Omental fat pad (tissue), 4 donors: ENCODE measurements around the gene MATN1. TPM values are rescaled to one million over a fixed set of nuclear protein-coding genes. Genes with fewer than 3 reads are reported as not detected.

ENCODE experiments used
- ATAC-seq: fragments of 150-250 bp; one replicate; pipeline ENCODE4 v1.9.1; 2016; ENCODE audit warnings: mild to moderate bottlenecking, moderate library complexity; ENCODE audit not compliant: low FRiP score
- DNase-seq: peaks from one replicate; pipeline ENCODE4 v3.0.0-alpha.2; 2019; ENCODE audit warnings: low spot score
- total RNA-seq, 4 donors: library from RNA; depleted of rRNA; stranded (reverse); fragments of >200 nt; gene quantifications; one replicate each; pipeline ENCODE4 v1.1.0, GENCODE V29; 2016
- TF ChIP-seq, protein P1 (sequence below), 3 donors: fragments of 450-650 bp; IDR thresholded peaks; one replicate each; pipeline ENCODE4 v1.5.1; 2016 to 2017; ENCODE audit warnings: antibody characterized with exemption in 3 of 3, mild to moderate bottlenecking in 3 of 3, moderate library complexity in 2 of 3

MATN1 gene
- total RNA-seq, 4 donors from 2014 or later, result 0.28 to 0.84 TPM; not detected in 2

GRCh38 chr1:30704765-30705509, 18.4 kb downstream of the MATN1 start:
- TF ChIP-seq, protein P1, sequence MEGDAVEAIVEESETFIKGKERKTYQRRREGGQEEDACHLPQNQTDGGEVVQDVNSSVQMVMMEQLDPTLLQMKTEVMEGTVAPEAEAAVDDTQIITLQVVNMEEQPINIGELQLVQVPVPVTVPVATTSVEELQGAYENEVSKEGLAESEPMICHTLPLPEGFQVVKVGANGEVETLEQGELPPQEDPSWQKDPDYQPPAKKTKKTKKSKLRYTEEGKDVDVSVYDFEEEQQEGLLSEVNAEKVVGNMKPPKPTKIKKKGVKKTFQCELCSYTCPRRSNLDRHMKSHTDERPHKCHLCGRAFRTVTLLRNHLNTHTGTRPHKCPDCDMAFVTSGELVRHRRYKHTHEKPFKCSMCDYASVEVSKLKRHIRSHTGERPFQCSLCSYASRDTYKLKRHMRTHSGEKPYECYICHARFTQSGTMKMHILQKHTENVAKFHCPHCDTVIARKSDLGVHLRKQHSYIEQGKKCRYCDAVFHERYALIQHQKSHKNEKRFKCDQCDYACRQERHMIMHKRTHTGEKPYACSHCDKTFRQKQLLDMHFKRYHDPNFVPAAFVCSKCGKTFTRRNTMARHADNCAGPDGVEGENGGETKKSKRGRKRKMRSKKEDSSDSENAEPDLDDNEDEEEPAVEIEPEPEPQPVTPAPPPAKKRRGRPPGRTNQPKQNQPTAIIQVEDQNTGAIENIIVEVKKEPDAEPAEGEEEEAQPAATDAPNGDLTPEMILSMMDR (IDR thresholded peaks at IDR 0.05), result no peak
- no peak for ATAC-seq
- no peak for DNase-seq

DNA sequence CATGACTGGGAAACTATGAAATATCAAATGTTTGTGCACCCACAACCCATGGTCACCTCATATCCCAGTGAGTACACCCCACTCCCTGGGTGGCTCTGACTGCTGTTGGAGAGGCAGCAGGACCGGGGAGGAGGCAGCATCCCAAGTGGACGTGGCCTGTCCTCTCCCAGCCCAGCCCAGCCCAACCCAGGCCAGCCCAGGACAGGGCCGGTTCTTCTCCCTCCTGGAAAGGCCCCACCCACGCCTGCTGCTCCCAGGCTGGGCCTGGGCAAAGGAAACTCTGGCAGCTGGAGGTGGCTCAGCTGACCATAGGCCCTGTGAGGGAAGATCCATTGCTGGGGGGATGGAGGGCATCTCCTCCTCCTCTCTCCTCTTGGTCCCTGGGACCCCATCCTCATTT, 19.1 kb downstream of the MATN1 start:
- TF ChIP-seq, protein P1 (IDR thresholded peaks at IDR 0.05), result no peak
- ATAC-seq (no peak), DNase-seq (no peak)

- TF ChIP-seq, protein P1 (IDR thresholded peaks at IDR 0.05), result no peak
- DNase-seq, result no peak
- ATAC-seq, result no peak
Measured at GRCh38 chr1:30702823-30703222, 20.6 kb downstream of the MATN1 start.

GRCh38 chr1:30701258-30701633, 22.1 kb downstream of the MATN1 start:
- no peak for DNase-seq
- no peak for ATAC-seq
- TF ChIP-seq, protein P1 (IDR thresholded peaks at IDR 0.05), result no peak

- no peak for DNase-seq
- peak; percentile 16 for ATAC-seq
- TF ChIP-seq, protein P1 (IDR thresholded peaks at IDR 0.05), result no peak
Measured at GRCh38 chr1:30700528-30701257, 22.7 kb downstream of the MATN1 start.

DNA sequence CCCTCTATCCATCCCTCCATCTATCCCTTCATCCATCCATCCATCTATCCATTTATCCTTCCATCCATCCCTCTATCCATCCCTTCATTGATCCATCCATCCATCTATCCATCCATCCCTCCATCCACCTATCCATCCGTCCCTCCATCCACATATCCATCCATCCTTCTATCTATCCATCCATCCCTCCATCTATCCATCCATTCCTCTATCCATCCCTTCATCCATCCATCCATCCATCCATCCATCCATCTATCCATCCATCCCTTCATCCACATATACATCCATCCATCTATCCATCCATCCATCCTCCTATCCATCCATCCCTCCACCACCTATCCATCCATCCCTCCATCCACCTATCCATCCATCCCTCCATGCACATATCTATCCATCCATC, 23.6 kb downstream of the MATN1 start:
- DNase-seq, result no peak
- TF ChIP-seq, protein P1 (IDR thresholded peaks at IDR 0.05), result no peak
- no peak for ATAC-seq
